GM21367 (cell line): Measurements from ENCODE around the gene SLC4A11.

Experiments
- ATAC-seq: cut with Tn5 transposase; IDR thresholded peaks from one replicate; pipeline ENCODE4 v1.9.1; 2021; ENCODE audit not compliant: unreplicated experiment

The SLC4A11 gene

GRCh38 chr20:3239026-3239866, at the start of gene SLC4A11:
Gene SLC4A11 (minus strand): TSS chr20:3239190. CDS start chr20:3239137, 53 bp downstream.
- ATAC-seq = peak; percentile 54

GRCh38 chr20:3283222-3283820, 44.3 kb upstream of the SLC4A11 start:
- ATAC-seq = no peak

GRCh38 chr20:3282271-3283221, 43.6 kb upstream of the SLC4A11 start:
- ATAC-seq = no peak

- no peak for ATAC-seq
Observed at GRCh38 chr20:3281437-3281836, 42.4 kb upstream of the SLC4A11 start.

GRCh38 chr20:3279761-3280160, 40.8 kb upstream of the SLC4A11 start:
- no peak for ATAC-seq

GRCh38 chr20:3277686-3278465, 38.9 kb upstream of the SLC4A11 start:
- ATAC-seq = no peak

GRCh38 chr20:3276680-3277015, 37.7 kb upstream of the SLC4A11 start:
- no peak for ATAC-seq

GRCh38 chr20:3275966-3276679, 37.1 kb upstream of the SLC4A11 start:
- no peak for ATAC-seq

GRCh38 chr20:3275064-3275935, 36.3 kb upstream of the SLC4A11 start:
- no peak for ATAC-seq

- ATAC-seq = no peak
Observed at GRCh38 chr20:3273371-3273770, 34.4 kb upstream of the SLC4A11 start.

- ATAC-seq = no peak
Observed at GRCh38 chr20:3270051-3270450, 31.1 kb upstream of the SLC4A11 start.

- ATAC-seq = no peak
Observed at GRCh38 chr20:3262566-3262965, 23.6 kb upstream of the SLC4A11 start.

GRCh38 chr20:3258429-3258828, 19.4 kb upstream of the SLC4A11 start:
- no peak for ATAC-seq

GRCh38 chr20:3255728-3256127, 16.7 kb upstream of the SLC4A11 start:
- no peak for ATAC-seq

GRCh38 chr20:3251806-3252205, 12.8 kb upstream of the SLC4A11 start:
- no peak for ATAC-seq

GRCh38 chr20:3250091-3250504, 11.1 kb upstream of the SLC4A11 start:
- no peak for ATAC-seq

GRCh38 chr20:3248993-3249347, 10.0 kb upstream of the SLC4A11 start:
- ATAC-seq = no peak

- no peak for ATAC-seq
Observed at GRCh38 chr20:3248167-3248992, 9.4 kb upstream of the SLC4A11 start.
